Left ventricle myocardium inferior (tissue), 1 donor: ENCODE results near the gene GJB3. TPM values are rescaled to one million over a fixed set of nuclear protein-coding genes. Genes with fewer than 3 reads are reported as not detected.

Experiments used
- DNase-seq: peaks from one replicate; pipeline ENCODE4 v3.0.0-alpha.2; 2020
- H3K27ac ChIP-seq: fragments of 200-600 bp; replicated peaks from 2 replicates; pipeline ENCODE4 v1.8.0; 2021
- H3K27me3 ChIP-seq: fragments of 200-600 bp; 2 replicates; pipeline ENCODE4 v1.8.0; 2021; ENCODE audit warnings: low read depth
- H3K36me3 ChIP-seq: fragments of 200-600 bp; 2 replicates; pipeline ENCODE4 v1.8.0; 2021
- H3K4me1 ChIP-seq: fragments of 200-600 bp; 2 replicates; pipeline ENCODE4 v1.8.0; 2021
- H3K4me3 ChIP-seq: fragments of 200-600 bp; 2 replicates; pipeline ENCODE4 v1.8.0; 2021; ENCODE audit warnings: mild to moderate bottlenecking, moderate library complexity
- H3K9me3 ChIP-seq: fragments of 200-600 bp; replicated peaks from 2 replicates; pipeline ENCODE4 v1.8.0; 2021
- CTCF ChIP-seq: fragments of 200-600 bp; IDR thresholded peaks from 2 replicates; pipeline ENCODE4 v1.8.0; 2021; ENCODE audit warnings: antibody characterized with exemption, mild to moderate bottlenecking, borderline replicate concordance
- intact Hi-C: fragments of 100-400 bp; cut with micrococcal nuclease; formaldehyde crosslinking; loops from one replicate; pipeline ENCODE4 v1.11.0; 2022
- total RNA-seq: library from RNA; stranded (reverse); fragmentation: NEBNext Ultra II Directional; extraction: Animal tissue kit (Norgen Biotek cat#: 25700); gene quantifications from one replicate; pipeline ENCODE4 v1.2.1, GENCODE V29; 2021
- donor health status: DM: no; HTN: yes; CAD: no; lungs with severe emphysema.

GJB3 gene
- total RNA-seq, 1 donor from 2014 or later: not detected

DNA sequence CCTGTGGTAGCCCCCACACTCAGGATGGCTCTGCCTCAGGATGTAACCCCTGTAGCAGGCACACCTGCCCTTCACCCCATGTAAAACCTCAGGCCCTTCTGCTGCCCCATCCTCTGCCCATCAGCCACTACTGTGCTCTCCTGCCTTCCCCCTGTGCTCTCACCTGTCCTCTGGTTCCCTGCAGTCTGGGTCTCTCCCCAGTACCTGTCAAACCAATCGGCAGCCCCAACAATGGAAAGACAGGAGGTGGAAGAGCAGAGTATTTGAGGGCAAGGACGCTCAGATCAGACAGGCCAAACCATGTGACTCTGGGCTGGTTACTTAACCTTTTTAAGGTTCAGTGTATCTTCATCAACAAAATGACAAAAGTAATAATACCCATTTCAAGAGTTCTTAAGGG, 47.6 kb downstream of the GJB3 start:
- peak overlapping the region; percentile 48 for H3K27ac ChIP-seq
- TF ChIP-seq CTCF: no peak
- peaks cover 6% of the 10 kb centered on the region for H3K36me3 ChIP-seq
- intact Hi-C loops: no loop called here
- H3K9me3 ChIP-seq: peaks cover 7% of the 10 kb centered on the region
- no peak for DNase-seq
- H3K4me1 ChIP-seq: peaks cover 47% of the 10 kb centered on the region
- no peak overlapping the region for H3K4me3 ChIP-seq
- no peaks in the 10 kb centered on the region for H3K27me3 ChIP-seq

GRCh38 chr1:34829250-34829649, 48.2 kb downstream of the GJB3 start:
- intact Hi-C loops: no loop called here
- Histone ChIP-seq H3K36me3 (peaks cover under 1% of the 10 kb centered on the region), H3K9me3 (peaks cover under 1% of the 10 kb centered on the region), H3K4me3 (no peak overlapping the region), H3K27ac (peak overlapping the region; percentile 52), H3K27me3 (no peaks in the 10 kb centered on the region), H3K4me1 (peaks cover 51% of the 10 kb centered on the region)
- DNase-seq: no peak
- no peak for TF ChIP-seq CTCF

DNA sequence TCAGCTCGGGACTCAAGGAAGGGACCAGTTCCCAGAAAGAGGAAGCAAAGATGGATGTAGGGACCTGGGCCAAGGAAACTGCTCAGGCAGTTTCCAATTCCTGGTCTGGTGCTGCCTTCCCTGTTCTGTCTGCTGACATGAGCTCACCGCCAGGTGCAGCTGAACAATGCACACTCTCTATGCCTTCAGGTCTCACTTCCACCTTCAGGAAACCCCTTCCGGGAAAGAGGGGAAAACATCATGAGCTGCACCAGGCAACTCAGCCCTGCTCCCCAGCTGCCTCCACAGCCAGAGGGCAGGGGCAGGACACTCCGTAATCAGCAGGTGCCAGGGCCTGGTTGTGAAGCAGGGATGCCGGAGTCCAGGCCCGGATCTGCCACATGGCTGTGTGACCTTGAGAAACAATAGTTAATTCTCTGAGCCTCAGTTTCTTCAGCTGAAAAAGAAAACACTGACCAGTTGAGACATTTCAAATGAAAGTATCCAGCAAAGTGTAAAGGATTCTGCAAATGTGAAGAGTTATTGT, 50.8 kb downstream of the GJB3 start:
- no peak for TF ChIP-seq CTCF
- Histone ChIP-seq H3K27ac (peak overlapping the region; percentile 89), H3K4me1 (peaks cover 54% of the 10 kb centered on the region), H3K9me3 (no peaks in the 10 kb centered on the region), H3K27me3 (no peaks in the 10 kb centered on the region), H3K4me3 (no peak overlapping the region), H3K36me3 (no peaks in the 10 kb centered on the region)
- DNase-seq: no peak
- intact Hi-C loops: no loop called here

GRCh38 chr1:34833711-34834110, 52.7 kb downstream of the GJB3 start:
- Histone ChIP-seq H3K4me1 (peaks cover 69% of the 10 kb centered on the region), H3K27ac (peak overlapping the region; percentile 89), H3K4me3 (no peak overlapping the region), H3K27me3 (no peaks in the 10 kb centered on the region), H3K9me3 (no peaks in the 10 kb centered on the region), H3K36me3 (no peaks in the 10 kb centered on the region)
- intact Hi-C loops: no loop called here
- DNase-seq: no peak
- TF ChIP-seq CTCF: no peak

Other genes with a start within 250 kb of the GJB3 start
- gene GJB5, start 26.2 kb upstream of the GJB3 start, total RNA-seq: not detected
- gene GJB4, start 21.5 kb upstream of the GJB3 start, total RNA-seq: not detected
- gene GJA4, start 11.8 kb downstream of the GJB3 start, total RNA-seq: 27.0 TPM
- gene SMIM12, start 78.5 kb downstream of the GJB3 start, total RNA-seq: 37.9 TPM
- gene DLGAP3, start 148.4 kb downstream of the GJB3 start, total RNA-seq: 0.05 TPM
- 8.3 TPM for gene TMEM35B, start 204.1 kb downstream of the GJB3 start, total RNA-seq